Activated naive CD4-positive, alpha-beta T cell treated with anti-CD3 and anti-CD28 coated beads, Interleukin-2, amount 10 ng/mL, durations not matched to agents 7 days and 5 days (primary cell): ENCODE data around the gene SHISA9.

Experiments
- CTCF ChIA-PET: fragments of 350-600 bp; sonication (Branson Sonifier 250); formaldehyde crosslinking; loops from one replicate; lab custom pipeline; 2021; ENCODE audit warnings: antibody characterized with exemption; lab: Charles Lee
- DNase-seq: peaks from one replicate; pipeline ENCODE4 v3.0.0-alpha.2; 2020
- H3K27ac Mint-ChIP-seq: one replicate; pipeline ENCODE4 v1.8.0; 2021; ENCODE audit warnings: mild to moderate bottlenecking, moderate library complexity, mixed read lengths
- H3K27me3 Mint-ChIP-seq: one replicate; pipeline ENCODE4 v1.8.0; 2021; ENCODE audit warnings: mild to moderate bottlenecking, mixed read lengths
- H3K36me3 Mint-ChIP-seq: one replicate; pipeline ENCODE4 v1.8.0; 2021; ENCODE audit warnings: mixed read lengths
- H3K4me1 Mint-ChIP-seq: one replicate; pipeline ENCODE4 v1.8.0; 2021; ENCODE audit warnings: mixed read lengths
- H3K4me3 Mint-ChIP-seq: one replicate; pipeline ENCODE4 v1.8.0; 2021; ENCODE audit warnings: mild to moderate bottlenecking, moderate library complexity, mixed read lengths
- H3K9me3 Mint-ChIP-seq: one replicate; pipeline ENCODE4 v1.8.0; 2021; ENCODE audit warnings: mixed read lengths

SHISA9 gene

GRCh38 chr16:13067648-13068047 is 166.2 kb downstream of the SHISA9 start:
- Mint-ChIP-seq H3K4me1 (no peaks in the 10 kb centered on the region), H3K36me3 (no peaks in the 10 kb centered on the region), H3K9me3 (peaks cover 32% of the 10 kb centered on the region), H3K27ac (no peak overlapping the region), H3K4me3 (no peak overlapping the region), H3K27me3 (no peaks in the 10 kb centered on the region)
- DNase-seq: no peak
- CTCF ChIA-PET: no interaction called here

GRCh38 chr16:13068912-13069583 is 167.7 kb downstream of the SHISA9 start:
- Mint-ChIP-seq H3K27ac (no peak overlapping the region), H3K4me3 (no peak overlapping the region), H3K9me3 (peaks cover 35% of the 10 kb centered on the region), H3K27me3 (no peaks in the 10 kb centered on the region), H3K36me3 (no peaks in the 10 kb centered on the region), H3K4me1 (no peaks in the 10 kb centered on the region)
- DNase-seq: no peak
- CTCF ChIA-PET: no interaction called here

GRCh38 chr16:13070268-13070667 is 168.9 kb downstream of the SHISA9 start:
- Mint-ChIP-seq H3K4me3 (no peak overlapping the region), H3K27me3 (no peaks in the 10 kb centered on the region), H3K36me3 (no peaks in the 10 kb centered on the region), H3K4me1 (no peaks in the 10 kb centered on the region), H3K9me3 (peaks cover 35% of the 10 kb centered on the region), H3K27ac (no peak overlapping the region)
- CTCF ChIA-PET: no interaction called here
- no peak for DNase-seq

- no peaks in the 10 kb centered on the region for H3K27me3 Mint-ChIP-seq
- H3K27ac Mint-ChIP-seq: no peak overlapping the region
- peaks cover 7% of the 10 kb centered on the region for H3K9me3 Mint-ChIP-seq
- H3K36me3 Mint-ChIP-seq: no peaks in the 10 kb centered on the region
- H3K4me1 Mint-ChIP-seq: no peaks in the 10 kb centered on the region
- H3K4me3 Mint-ChIP-seq: no peak overlapping the region
- no peak for DNase-seq
- CTCF ChIA-PET: no interaction called here
Measured at GRCh38 chr16:13076878-13077277, 175.5 kb downstream of the SHISA9 start.

- no peak overlapping the region for H3K27ac Mint-ChIP-seq
- CTCF ChIA-PET: no interaction called here
- H3K36me3 Mint-ChIP-seq: no peaks in the 10 kb centered on the region
- H3K9me3 Mint-ChIP-seq: peaks cover 7% of the 10 kb centered on the region
- DNase-seq: no peak
- H3K4me1 Mint-ChIP-seq: no peaks in the 10 kb centered on the region
- no peak overlapping the region for H3K4me3 Mint-ChIP-seq
- H3K27me3 Mint-ChIP-seq: no peaks in the 10 kb centered on the region
Measured at GRCh38 chr16:13077816-13078215, 176.4 kb downstream of the SHISA9 start.

- CTCF ChIA-PET: no interaction called here
- no peak for DNase-seq
- Mint-ChIP-seq H3K4me3 (no peak overlapping the region), H3K27me3 (no peaks in the 10 kb centered on the region), H3K27ac (no peak overlapping the region), H3K36me3 (no peaks in the 10 kb centered on the region), H3K4me1 (no peaks in the 10 kb centered on the region), H3K9me3 (peaks cover 12% of the 10 kb centered on the region)
Measured at GRCh38 chr16:13080531-13080930, 179.1 kb downstream of the SHISA9 start.

- Mint-ChIP-seq H3K27me3 (no peaks in the 10 kb centered on the region), H3K4me1 (no peaks in the 10 kb centered on the region), H3K36me3 (no peaks in the 10 kb centered on the region), H3K27ac (no peak overlapping the region), H3K9me3 (peaks cover 12% of the 10 kb centered on the region), H3K4me3 (no peak overlapping the region)
- DNase-seq: no peak
- CTCF ChIA-PET: no interaction called here
Measured at GRCh38 chr16:13081825-13082331, 180.5 kb downstream of the SHISA9 start.

- H3K27ac Mint-ChIP-seq: no peak overlapping the region
- CTCF ChIA-PET: no interaction called here
- no peak for DNase-seq
- no peaks in the 10 kb centered on the region for H3K27me3 Mint-ChIP-seq
- H3K4me3 Mint-ChIP-seq: no peak overlapping the region
- H3K36me3 Mint-ChIP-seq: no peaks in the 10 kb centered on the region
- peaks cover 16% of the 10 kb centered on the region for H3K9me3 Mint-ChIP-seq
- H3K4me1 Mint-ChIP-seq: no peaks in the 10 kb centered on the region
Measured at GRCh38 chr16:13083681-13084080, 182.3 kb downstream of the SHISA9 start.

GRCh38 chr16:13084331-13084730 is 182.9 kb downstream of the SHISA9 start:
- Mint-ChIP-seq H3K4me3 (no peak overlapping the region), H3K9me3 (peaks cover 18% of the 10 kb centered on the region), H3K27ac (no peak overlapping the region), H3K4me1 (no peaks in the 10 kb centered on the region), H3K27me3 (no peaks in the 10 kb centered on the region), H3K36me3 (no peaks in the 10 kb centered on the region)
- DNase-seq: no peak
- CTCF ChIA-PET: no interaction called here

GRCh38 chr16:13093661-13094060 is 192.3 kb downstream of the SHISA9 start:
- no peaks in the 10 kb centered on the region for H3K4me1 Mint-ChIP-seq
- H3K4me3 Mint-ChIP-seq: no peak overlapping the region
- peaks cover 24% of the 10 kb centered on the region for H3K9me3 Mint-ChIP-seq
- CTCF ChIA-PET: no interaction called here
- H3K36me3 Mint-ChIP-seq: no peaks in the 10 kb centered on the region
- DNase-seq: no peak
- H3K27me3 Mint-ChIP-seq: no peaks in the 10 kb centered on the region
- H3K27ac Mint-ChIP-seq: no peak overlapping the region

- no peak overlapping the region for H3K27ac Mint-ChIP-seq
- CTCF ChIA-PET: no interaction called here
- H3K36me3 Mint-ChIP-seq: no peaks in the 10 kb centered on the region
- H3K4me3 Mint-ChIP-seq: no peak overlapping the region
- no peaks in the 10 kb centered on the region for H3K4me1 Mint-ChIP-seq
- DNase-seq: no peak
- H3K9me3 Mint-ChIP-seq: peaks cover 22% of the 10 kb centered on the region
- no peaks in the 10 kb centered on the region for H3K27me3 Mint-ChIP-seq
Measured at GRCh38 chr16:13095061-13095460, 193.7 kb downstream of the SHISA9 start.

- no peak for DNase-seq
- H3K27me3 Mint-ChIP-seq: no peaks in the 10 kb centered on the region
- H3K4me3 Mint-ChIP-seq: no peak overlapping the region
- no peaks in the 10 kb centered on the region for H3K36me3 Mint-ChIP-seq
- no peaks in the 10 kb centered on the region for H3K4me1 Mint-ChIP-seq
- CTCF ChIA-PET: no interaction called here
- peaks cover 9% of the 10 kb centered on the region for H3K9me3 Mint-ChIP-seq
- H3K27ac Mint-ChIP-seq: no peak overlapping the region
Measured at GRCh38 chr16:13098536-13098935, 197.1 kb downstream of the SHISA9 start.

GRCh38 chr16:13099822-13100221 is 198.4 kb downstream of the SHISA9 start:
- Mint-ChIP-seq H3K36me3 (no peaks in the 10 kb centered on the region), H3K27me3 (no peaks in the 10 kb centered on the region), H3K4me3 (no peak overlapping the region), H3K4me1 (no peaks in the 10 kb centered on the region), H3K9me3 (peaks cover 10% of the 10 kb centered on the region), H3K27ac (no peak overlapping the region)
- CTCF ChIA-PET: no interaction called here
- no peak for DNase-seq

GRCh38 chr16:13100970-13101369 is 199.6 kb downstream of the SHISA9 start:
- Mint-ChIP-seq H3K27ac (no peak overlapping the region), H3K4me1 (no peaks in the 10 kb centered on the region), H3K27me3 (no peaks in the 10 kb centered on the region), H3K36me3 (no peaks in the 10 kb centered on the region), H3K4me3 (no peak overlapping the region), H3K9me3 (peaks cover 2% of the 10 kb centered on the region)
- no peak for DNase-seq
- CTCF ChIA-PET: no interaction called here

GRCh38 chr16:13101828-13102227 is 200.4 kb downstream of the SHISA9 start:
- CTCF ChIA-PET: no interaction called here
- Mint-ChIP-seq H3K27ac (no peak overlapping the region), H3K4me1 (no peaks in the 10 kb centered on the region), H3K36me3 (no peaks in the 10 kb centered on the region), H3K9me3 (peaks cover 3% of the 10 kb centered on the region), H3K4me3 (no peak overlapping the region), H3K27me3 (no peaks in the 10 kb centered on the region)
- no peak for DNase-seq
